ENCODE results near the gene NUDT14.

- TF ChIP-seq EZH2 (IDR thresholded peaks at IDR 0.05; ENCODE audit: low read length, unreplicated experiment) (no peak), CTCF (conservative IDR thresholded peaks at IDR 0.05; ENCODE audit: low read depth, low read length) (no peak), EZH2phosphoT487 (IDR thresholded peaks at IDR 0.05; ENCODE audit: borderline replicate concordance, low read length) (no peak)
These were observed 30.6 kb upstream of the NUDT14 start for GRCh38 chr14:105211758-105212089.

Measured in PC-3 (cell line).